Stimulated activated CD4-positive, alpha-beta T cell treated with anti-CD3 and anti-CD28 coated beads, Interleukin-15, amount 100 ng/mL, for 1 hour (primary cell): Measurements from ENCODE around the gene SEPSECS.

ENCODE experiments used
- DNase-seq, 2 donors: peaks; one replicate each; pipeline ENCODE4 v3.0.0-alpha.2; 2020; ENCODE audit warnings: low read depth in 1 of 2, low spot score in 1 of 2

SEPSECS gene

GRCh38 chr4:25159837-25160713 lies at the start of gene SEPSECS:
Gene SEPSECS (minus strand): TSS chr4:25160449. CDS start chr4:25160369, 80 bp downstream.
- DNase-seq = peak; percentile 82

- DNase-seq = no peak
These were observed 49.5 kb upstream of the SEPSECS start for GRCh38 chr4:25209702-25210101.

GRCh38 chr4:25207997-25208396 lies 47.7 kb upstream of the SEPSECS start:
- DNase-seq = no peak

GRCh38 chr4:25198713-25199112 lies 38.5 kb upstream of the SEPSECS start:
- DNase-seq = no peak

GRCh38 chr4:25190407-25190806 lies 30.2 kb upstream of the SEPSECS start:
- DNase-seq = no peak

GRCh38 chr4:25184056-25184455 lies 23.8 kb upstream of the SEPSECS start:
- DNase-seq = no peak

GRCh38 chr4:25182937-25183336 lies 22.7 kb upstream of the SEPSECS start:
- no peak for DNase-seq

- no peak for DNase-seq
These were observed 20.4 kb upstream of the SEPSECS start for GRCh38 chr4:25180524-25181131.

GRCh38 chr4:25178838-25179261 lies 18.6 kb upstream of the SEPSECS start:
- DNase-seq = no peak

- no peak for DNase-seq
These were observed 16.9 kb upstream of the SEPSECS start for GRCh38 chr4:25177147-25177546.

GRCh38 chr4:25174674-25175073 lies 14.4 kb upstream of the SEPSECS start:
- DNase-seq = no peak

- DNase-seq = no peak
These were observed 13.0 kb upstream of the SEPSECS start for GRCh38 chr4:25172961-25173915.

- no peak for DNase-seq
These were observed 11.1 kb upstream of the SEPSECS start for GRCh38 chr4:25171201-25171865.

GRCh38 chr4:25169446-25169845 lies 9.2 kb upstream of the SEPSECS start:
- DNase-seq = no peak

GRCh38 chr4:25165916-25166315 lies 5.7 kb upstream of the SEPSECS start:
- DNase-seq = no peak

- DNase-seq = no peak
These were observed 2.9 kb upstream of the SEPSECS start for GRCh38 chr4:25163196-25163595.

GRCh38 chr4:25162566-25162965 lies 2.3 kb upstream of the SEPSECS start:
- DNase-seq = no peak

GRCh38 chr4:25161593-25161950 lies 1.3 kb upstream of the SEPSECS start:
- DNase-seq = no peak

GRCh38 chr4:25160714-25161592 lies 704 bp upstream of the SEPSECS start:
- DNase-seq = no peak

GRCh38 chr4:25158817-25159216 lies 1.4 kb downstream of the SEPSECS start:
- no peak for DNase-seq
